ENCODE measurements around the gene UHRF1. TPM values are rescaled to one million over a fixed set of nuclear protein-coding genes. Genes with fewer than 3 reads are reported as not detected.

The UHRF1 gene
- total and polyA plus RNA-seq, 9 donors: 19.2 to 42.5 (median 33.0) TPM

GRCh38 chr19:4911314-4911713 is 2.0 kb downstream of the UHRF1 start:
- H3K27ac ChIP-seq (ENCODE audit: low read length): peak overlapping the region; percentile 51
- H3K4me1 ChIP-seq (ENCODE audit: control insufficient read depth, insufficient read depth, low read length): peaks cover 48% of the 10 kb centered on the region
- H3K9me3 ChIP-seq (replicated peaks; ENCODE audit: control insufficient read depth, low read depth, low read length): no peaks in the 10 kb centered on the region
- WGBS (ENCODE audit: insufficient coverage): 58% methylated on average over 7 of the region's 15 CpGs
- DNase-seq: peak; percentile 17
- no peaks in the 10 kb centered on the region for H3K27me3 ChIP-seq (ENCODE audit: control insufficient read depth, insufficient read depth, low read length)
- peak overlapping the region; percentile 47 for H3K4me3 ChIP-seq (ENCODE audit: low read length)
- peaks cover 13% of the 10 kb centered on the region for H3K36me3 ChIP-seq (ENCODE audit: control insufficient read depth, insufficient read depth, low read length)

GRCh38 chr19:4911786-4912672 is 2.7 kb downstream of the UHRF1 start:
- H3K27ac ChIP-seq (ENCODE audit: low read length): peak overlapping the region; percentile 51
- H3K4me1 ChIP-seq (ENCODE audit: control insufficient read depth, insufficient read depth, low read length): peaks cover 48% of the 10 kb centered on the region
- 34% methylated on average over 20 of the region's 29 CpGs for WGBS (ENCODE audit: insufficient coverage)
- peaks cover 13% of the 10 kb centered on the region for H3K36me3 ChIP-seq (ENCODE audit: control insufficient read depth, insufficient read depth, low read length)
- no peaks in the 10 kb centered on the region for H3K9me3 ChIP-seq (replicated peaks; ENCODE audit: control insufficient read depth, low read depth, low read length)
- DNase-seq: peak; percentile 78
- peak overlapping the region; percentile 47 for H3K4me3 ChIP-seq (ENCODE audit: low read length)
- H3K27me3 ChIP-seq (ENCODE audit: control insufficient read depth, insufficient read depth, low read length): no peaks in the 10 kb centered on the region

- no peaks in the 10 kb centered on the region for H3K9me3 ChIP-seq (replicated peaks; ENCODE audit: control insufficient read depth, low read depth, low read length)
- peaks cover 13% of the 10 kb centered on the region for H3K36me3 ChIP-seq (ENCODE audit: control insufficient read depth, insufficient read depth, low read length)
- 72% methylated on average over 16 of the region's 24 CpGs for WGBS (ENCODE audit: insufficient coverage)
- DNase-seq: no peak
- H3K4me3 ChIP-seq (ENCODE audit: low read length): no peak overlapping the region
- no peaks in the 10 kb centered on the region for H3K27me3 ChIP-seq (ENCODE audit: control insufficient read depth, insufficient read depth, low read length)
- no peak overlapping the region for H3K27ac ChIP-seq (ENCODE audit: low read length)
- peaks cover 37% of the 10 kb centered on the region for H3K4me1 ChIP-seq (ENCODE audit: control insufficient read depth, insufficient read depth, low read length)
These were observed 4.9 kb downstream of the UHRF1 start for GRCh38 chr19:4913996-4914735.

- peak; percentile 27 for DNase-seq
- no peaks in the 10 kb centered on the region for H3K27me3 ChIP-seq (ENCODE audit: control insufficient read depth, insufficient read depth, low read length)
- no peak overlapping the region for H3K27ac ChIP-seq (ENCODE audit: low read length)
- WGBS (ENCODE audit: insufficient coverage): 81% methylated on average over 14 of the region's 23 CpGs
- no peak overlapping the region for H3K4me3 ChIP-seq (ENCODE audit: low read length)
- peaks cover 17% of the 10 kb centered on the region for H3K36me3 ChIP-seq (ENCODE audit: control insufficient read depth, insufficient read depth, low read length)
- no peaks in the 10 kb centered on the region for H3K9me3 ChIP-seq (replicated peaks; ENCODE audit: control insufficient read depth, low read depth, low read length)
- peaks cover 35% of the 10 kb centered on the region for H3K4me1 ChIP-seq (ENCODE audit: control insufficient read depth, insufficient read depth, low read length)
These were observed 5.6 kb downstream of the UHRF1 start for GRCh38 chr19:4914736-4915501.

GRCh38 chr19:4916292-4917082 is 7.2 kb downstream of the UHRF1 start:
- peak overlapping the region; percentile 24 for H3K4me3 ChIP-seq (ENCODE audit: low read length)
- peaks cover 27% of the 10 kb centered on the region for H3K36me3 ChIP-seq (ENCODE audit: control insufficient read depth, insufficient read depth, low read length)
- no peaks in the 10 kb centered on the region for H3K27me3 ChIP-seq (ENCODE audit: control insufficient read depth, insufficient read depth, low read length)
- DNase-seq: no peak
- no peaks in the 10 kb centered on the region for H3K9me3 ChIP-seq (replicated peaks; ENCODE audit: control insufficient read depth, low read depth, low read length)
- H3K4me1 ChIP-seq (ENCODE audit: control insufficient read depth, insufficient read depth, low read length): peaks cover 23% of the 10 kb centered on the region
- WGBS (ENCODE audit: insufficient coverage): 81% methylated on average over 36 of the region's 41 CpGs
- H3K27ac ChIP-seq (ENCODE audit: low read length): no peak overlapping the region

- Histone ChIP-seq H3K36me3 (ENCODE audit: control insufficient read depth, insufficient read depth, low read length) (peaks cover 22% of the 10 kb centered on the region), H3K4me1 (ENCODE audit: control insufficient read depth, insufficient read depth, low read length) (no peaks in the 10 kb centered on the region), H3K4me3 (ENCODE audit: low read length) (no peak overlapping the region), H3K27me3 (ENCODE audit: control insufficient read depth, insufficient read depth, low read length) (no peaks in the 10 kb centered on the region), H3K27ac (ENCODE audit: low read length) (no peak overlapping the region), H3K9me3 (replicated peaks; ENCODE audit: control insufficient read depth, low read depth, low read length) (no peaks in the 10 kb centered on the region)
- 79% methylated on average over 18 of the region's 22 CpGs for WGBS (ENCODE audit: insufficient coverage)
- DNase-seq: no peak
These were observed 13.4 kb downstream of the UHRF1 start for GRCh38 chr19:4922530-4923275.

- DNase-seq: no peak
- Histone ChIP-seq H3K9me3 (replicated peaks; ENCODE audit: control insufficient read depth, low read depth, low read length) (no peaks in the 10 kb centered on the region), H3K36me3 (ENCODE audit: control insufficient read depth, insufficient read depth, low read length) (peaks cover 27% of the 10 kb centered on the region), H3K27ac (ENCODE audit: low read length) (no peak overlapping the region), H3K27me3 (ENCODE audit: control insufficient read depth, insufficient read depth, low read length) (no peaks in the 10 kb centered on the region), H3K4me3 (ENCODE audit: low read length) (no peak overlapping the region), H3K4me1 (ENCODE audit: control insufficient read depth, insufficient read depth, low read length) (no peaks in the 10 kb centered on the region)
- 90% methylated on average over 16 of the region's 21 CpGs for WGBS (ENCODE audit: insufficient coverage)
These were observed 14.0 kb downstream of the UHRF1 start for GRCh38 chr19:4923276-4923747.

GRCh38 chr19:4929186-4929585 is 19.9 kb downstream of the UHRF1 start:
- H3K27me3 ChIP-seq (ENCODE audit: control insufficient read depth, insufficient read depth, low read length): no peaks in the 10 kb centered on the region
- WGBS (ENCODE audit: insufficient coverage): 86% methylated on average over 22 of the region's 22 CpGs
- peaks cover 43% of the 10 kb centered on the region for H3K36me3 ChIP-seq (ENCODE audit: control insufficient read depth, insufficient read depth, low read length)
- no peaks in the 10 kb centered on the region for H3K4me1 ChIP-seq (ENCODE audit: control insufficient read depth, insufficient read depth, low read length)
- DNase-seq: no peak
- H3K27ac ChIP-seq (ENCODE audit: low read length): no peak overlapping the region
- no peak overlapping the region for H3K4me3 ChIP-seq (ENCODE audit: low read length)
- H3K9me3 ChIP-seq (replicated peaks; ENCODE audit: control insufficient read depth, low read depth, low read length): no peaks in the 10 kb centered on the region

- no peak for DNase-seq
- no peaks in the 10 kb centered on the region for H3K9me3 ChIP-seq (replicated peaks; ENCODE audit: control insufficient read depth, low read depth, low read length)
- no peak overlapping the region for H3K27ac ChIP-seq (ENCODE audit: low read length)
- peaks cover 54% of the 10 kb centered on the region for H3K36me3 ChIP-seq (ENCODE audit: control insufficient read depth, insufficient read depth, low read length)
- H3K4me1 ChIP-seq (ENCODE audit: control insufficient read depth, insufficient read depth, low read length): no peaks in the 10 kb centered on the region
- no peaks in the 10 kb centered on the region for H3K27me3 ChIP-seq (ENCODE audit: control insufficient read depth, insufficient read depth, low read length)
- no peak overlapping the region for H3K4me3 ChIP-seq (ENCODE audit: low read length)
- WGBS (ENCODE audit: insufficient coverage): 87% methylated on average over 28 of the region's 28 CpGs
These were observed 21.4 kb downstream of the UHRF1 start for GRCh38 chr19:4930664-4931063.

All from muscle of leg (tissue), 11 donors.